SK-N-SH (cell line): Measurements from ENCODE around the gene NDUFAF5. TPM values are rescaled to one million over a fixed set of nuclear protein-coding genes. Genes with fewer than 3 reads are reported as not detected.

Source experiments
- CTCF ChIA-PET: fragments of 300-600, 350-600 bp; formaldehyde crosslinking; extraction: SDS; loops from one replicate; lab custom pipeline; 2021; lab: Yijun Ruan, JAX
- POLR2A ChIA-PET: fragments of 350-600 bp; sonication (Branson Sonifier 250); formaldehyde crosslinking; extraction: SDS; loops from one replicate; lab custom pipeline; 2020; ENCODE audit warnings: antibody characterized with exemption, inconsistent platforms; lab: Yijun Ruan, JAX
- DNase-seq: peaks from one replicate; pipeline ENCODE4 v3.0.0; 2012
- H2AFZ ChIP-seq: fragments of 200-600 bp; sonication (generic); 2 replicates; pipeline ENCODE4 v1.8.1; 2016; ENCODE audit warnings: antibody characterized with exemption, mild to moderate bottlenecking, low read depth
- H3F3A ChIP-seq: fragments of 200-600 bp; sonication (generic); replicated peaks from 2 replicates; pipeline ENCODE3; 2016; ENCODE audit warnings: antibody characterized with exemption, mild to moderate bottlenecking; ENCODE audit not compliant: insufficient read depth
- H3K27ac ChIP-seq, 2 experiments: fragments of 200-500 bp in 1 of 2; fragments of 200-600 bp in 1 of 2; sonication (Bioruptor generic) in 1 of 2; sonication (generic), shearing (Covaris generic) in 1 of 2; 2 replicates each; pipeline versions ENCODE4 v1.5.1 to v1.6.1; 2014 to 2016; ENCODE audit warnings: low read depth in 2 of 2, inconsistent platforms in 1 of 2, low read length in 1 of 2, mild to moderate bottlenecking in 1 of 2, mixed read lengths in 1 of 2
- H3K27me3 ChIP-seq: fragments of 200-600 bp; sonication (generic), shearing (Covaris generic); 2 replicates; pipeline ENCODE4 v1.6.1; 2016; ENCODE audit warnings: mixed run types; ENCODE audit not compliant: insufficient read depth
- H3K36me3 ChIP-seq, 2 experiments: fragments of 200-500 bp in 1 of 2; fragments of 200-600 bp in 1 of 2; sonication (Bioruptor generic) in 1 of 2; sonication (generic) in 1 of 2; replicated peaks in 1 of 2; 2 replicates each; pipeline versions ENCODE3 to v1.5.1; 2014 to 2016; ENCODE audit warnings: low read length in 1 of 2, mild to moderate bottlenecking in 1 of 2; ENCODE audit not compliant: insufficient read depth in 2 of 2, control insufficient read depth in 1 of 2
- H3K4me1 ChIP-seq, 2 experiments: fragments of 200-500 bp in 1 of 2; fragments of 200-600 bp in 1 of 2; sonication (Bioruptor generic) in 1 of 2; sonication (generic), shearing (Covaris generic) in 1 of 2; 2 replicates each; pipeline versions ENCODE4 v1.5.1 to v1.6.1; 2014 to 2016; ENCODE audit warnings: low read depth in 1 of 2, low read length in 1 of 2, mixed run types in 1 of 2; ENCODE audit not compliant: insufficient read depth in 2 of 2, control insufficient read depth in 1 of 2
- H3K4me2 ChIP-seq: fragments of 200-600 bp; sonication (generic), shearing (Covaris generic); 2 replicates; pipeline ENCODE4 v1.6.1; 2017; ENCODE audit warnings: mixed run types
- H3K4me3 ChIP-seq, 2 experiments: fragments of 200-500 bp in 1 of 2; fragments of 200-600 bp in 1 of 2; sonication (Bioruptor generic) in 1 of 2; sonication (generic), shearing (Covaris generic) in 1 of 2; 2 replicates each; pipeline versions ENCODE4 v1.5.1 to v1.8.1; 2014 to 2016; ENCODE audit warnings: low read depth in 2 of 2, inconsistent platforms in 1 of 2, low read length in 1 of 2, mild to moderate bottlenecking in 1 of 2, mixed read lengths in 1 of 2, moderate library complexity in 1 of 2
- H3K79me2 ChIP-seq: fragments of 200-600 bp; sonication (generic); 2 replicates; pipeline ENCODE4 v1.8.1; 2017; ENCODE audit warnings: mild to moderate bottlenecking; ENCODE audit not compliant: insufficient read depth
- H3K9ac ChIP-seq: fragments of 200-600 bp; sonication (generic); 2 replicates; pipeline ENCODE4 v1.6.1; 2017; ENCODE audit warnings: mixed run types
- H3K9me2 ChIP-seq: fragments of 200-600 bp; sonication (generic); 2 replicates; pipeline ENCODE4 v1.6.1; 2017; ENCODE audit warnings: mixed run types
- H3K9me3 ChIP-seq: fragments of 200-600 bp; sonication (generic); 2 replicates; pipeline ENCODE4 v1.6.1; 2017; ENCODE audit warnings: mixed run types, mild to moderate bottlenecking, moderate library complexity
- H4K20me1 ChIP-seq: fragments of 200-600 bp; sonication (generic); 2 replicates; pipeline ENCODE4 v1.6.1; 2017; ENCODE audit warnings: mild to moderate bottlenecking, mixed run types; ENCODE audit not compliant: insufficient read depth
- CHD2 ChIP-seq: fragments of 150-350 bp; IDR thresholded peaks from 2 replicates; pipeline ENCODE4 v1.6.1; 2018; ENCODE audit warnings: low read length; ENCODE audit not compliant: partially characterized antibody
- GABPA ChIP-seq: IDR thresholded peaks from 2 replicates; pipeline ENCODE4 v1.4.0; 2012; ENCODE audit warnings: low read depth, mild to moderate bottlenecking
- GATA2 ChIP-seq: sonication (generic); formaldehyde crosslinking; IDR thresholded peaks from 2 replicates; pipeline ENCODE4 v1.5.0; 2020; ENCODE audit warnings: mild to moderate bottlenecking, missing genetic modification reagents
- IRF3 ChIP-seq: fragments of 150-350 bp; IDR thresholded peaks from 2 replicates; pipeline ENCODE4 v1.6.1; 2016; ENCODE audit warnings: mild to moderate bottlenecking, low read depth, low read length
- JUND ChIP-seq: IDR thresholded peaks from 2 replicates; pipeline ENCODE4 v1.4.0; 2012
- MXI1 ChIP-seq: IDR thresholded peaks from 2 replicates; pipeline ENCODE4 v1.6.1; 2012; ENCODE audit warnings: mild to moderate bottlenecking, low read depth, low read length, improper control_type of control experiment
- NFIC ChIP-seq: IDR thresholded peaks from 2 replicates; pipeline ENCODE4 v1.4.0; 2012; ENCODE audit warnings: borderline replicate concordance
- PBX3 ChIP-seq: IDR thresholded peaks from 2 replicates; pipeline ENCODE4; 2012
- RAD21 ChIP-seq: IDR thresholded peaks from 2 replicates; pipeline ENCODE4 v1.6.1; 2012; ENCODE audit warnings: mild to moderate bottlenecking, low read length
- RCOR1 ChIP-seq: fragments of 150-350 bp; IDR thresholded peaks from 2 replicates; pipeline ENCODE4 v1.6.1; 2017; ENCODE audit warnings: antibody characterized with exemption, low read length
- RXRA ChIP-seq: IDR thresholded peaks from 2 replicates; pipeline ENCODE4 v1.4.0; 2012; ENCODE audit warnings: low read depth, mild to moderate bottlenecking, borderline replicate concordance
- SIN3A ChIP-seq: IDR thresholded peaks from 2 replicates; pipeline ENCODE4 v1.6.1; 2012; ENCODE audit warnings: low read depth, mild to moderate bottlenecking, low read length, moderate library complexity, borderline replicate concordance
- TAF1 ChIP-seq: IDR thresholded peaks from 2 replicates; pipeline ENCODE4 v1.6.1; 2012; ENCODE audit warnings: low read depth, mild to moderate bottlenecking, low read length, moderate library complexity, borderline replicate concordance
- TCF12 ChIP-seq: IDR thresholded peaks from 2 replicates; pipeline ENCODE4 v1.4.0; 2012
- USF1 ChIP-seq: IDR thresholded peaks from 2 replicates; pipeline ENCODE4 v1.4.0; 2012; ENCODE audit warnings: low read depth, borderline replicate concordance
- YY1 ChIP-seq: IDR thresholded peaks from 2 replicates; pipeline ENCODE4 v1.4.0; 2012; ENCODE audit warnings: low read depth, mild to moderate bottlenecking
- ZBTB33 ChIP-seq: IDR thresholded peaks from 2 replicates; pipeline ENCODE4 v1.4.0; 2012; ENCODE audit warnings: low read depth, borderline replicate concordance
- polyA plus RNA-seq, 3 experiments: library from polyadenylated mRNA; depleted of rRNA; stranded (reverse); fragments of >200 nt; gene quantifications; 2 replicates each; pipeline ENCODE4 v1.2.3, GENCODE V29; 2012

The NDUFAF5 gene
- polyA plus RNA-seq, 1 of the 3 experiments (the other 2 are of a cell fraction): 8.0 TPM

GRCh38 chr20:13765299-13765698, 19.5 kb upstream of the NDUFAF5 start:
- CTCF ChIA-PET: interaction anchor here (1.2 kb wide), 1 partner anchor 12 kb away, joined by 3 read pairs; no protein-coding TSS in a partner anchor
- no peaks in the 10 kb centered on the region for H3F3A ChIP-seq
- TF ChIP-seq CHD2 (no peak), RCOR1 (no peak), RXRA (no peak), GATA2 (CRISPR knock-in tag) (no peak), ZBTB33 (no peak), SIN3A (no peak), IRF3 (no peak), PBX3 (no peak), TAF1 (no peak), YY1 (no peak), JUND (no peak), NFIC (no peak), TCF12 (no peak), USF1 (no peak), GABPA (no peak), MXI1 (no peak), RAD21 (no peak)
- no peaks in the 10 kb centered on the region for H3K4me1 ChIP-seq
- H3K27me3 ChIP-seq: no peaks in the 10 kb centered on the region
- no peak overlapping the region for H3K9ac ChIP-seq
- no peak overlapping the region for H2AFZ ChIP-seq
- H3K79me2 ChIP-seq: no peaks in the 10 kb centered on the region; the same call in 1 of the 2 replicates
- no peaks in the 10 kb centered on the region for H4K20me1 ChIP-seq
- no peaks in the 10 kb centered on the region for H3K9me2 ChIP-seq
- H3K9me3 ChIP-seq: no peaks in the 10 kb centered on the region
- H3K36me3 ChIP-seq: peaks cover 70 to 79% of the 10 kb centered on the region in 2 experiments
- no peak overlapping the region for H3K4me2 ChIP-seq
- no peak for DNase-seq
- H3K4me3 ChIP-seq: no peak overlapping the region
- POLR2A ChIA-PET: no interaction called here
- H3K27ac ChIP-seq: no peak overlapping the region
